ENCODE results near the gene KRTAP3-2.

GRCh38 chr17:40953881-40954280 is 45.8 kb downstream of the KRTAP3-2 start:
- TF ChIP-seq CTCF (IDR thresholded peaks at IDR 0.05), result no peak
- TF ChIP-seq SIN3A (IDR thresholded peaks at IDR 0.05; ENCODE audit: borderline replicate concordance, insufficient read depth, low read depth, low read length), result no peak
- TF ChIP-seq TCF7L2 (IDR thresholded peaks at IDR 0.05; ENCODE audit: low read depth, low read length), result no peak
